ENCODE results near the gene PCSK6. TPM values are rescaled to one million over a fixed set of nuclear protein-coding genes. Genes with fewer than 3 reads are reported as not detected.

Gene PCSK6
- total and polyA plus RNA-seq, 2 of the 8 experiments (the other 6 are each of a cell fraction or from before 2014, with no cell fraction given), result 1.9 to 4.0 TPM

DNA sequence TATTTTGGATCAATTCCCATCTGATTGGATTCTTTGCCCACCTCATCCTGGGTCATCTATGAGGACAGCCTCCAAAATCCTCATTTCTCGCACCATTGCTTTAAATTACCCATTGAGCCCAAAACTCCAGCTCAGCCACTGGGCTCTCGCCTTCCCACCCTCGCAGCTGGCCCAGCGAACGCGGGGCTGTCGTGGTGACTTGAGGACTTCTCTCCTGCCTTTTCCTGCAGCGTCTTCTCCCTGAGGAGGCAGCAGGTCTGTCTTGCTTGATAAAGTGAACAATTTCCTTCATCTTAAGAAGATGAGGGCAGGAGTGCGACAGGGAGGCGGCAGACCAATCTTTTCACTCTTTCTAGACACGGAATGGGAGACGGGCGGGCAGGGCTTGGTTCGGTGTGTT, 161.5 kb downstream of the PCSK6 start (continued):
- TF ChIP-seq, protein P1, sequence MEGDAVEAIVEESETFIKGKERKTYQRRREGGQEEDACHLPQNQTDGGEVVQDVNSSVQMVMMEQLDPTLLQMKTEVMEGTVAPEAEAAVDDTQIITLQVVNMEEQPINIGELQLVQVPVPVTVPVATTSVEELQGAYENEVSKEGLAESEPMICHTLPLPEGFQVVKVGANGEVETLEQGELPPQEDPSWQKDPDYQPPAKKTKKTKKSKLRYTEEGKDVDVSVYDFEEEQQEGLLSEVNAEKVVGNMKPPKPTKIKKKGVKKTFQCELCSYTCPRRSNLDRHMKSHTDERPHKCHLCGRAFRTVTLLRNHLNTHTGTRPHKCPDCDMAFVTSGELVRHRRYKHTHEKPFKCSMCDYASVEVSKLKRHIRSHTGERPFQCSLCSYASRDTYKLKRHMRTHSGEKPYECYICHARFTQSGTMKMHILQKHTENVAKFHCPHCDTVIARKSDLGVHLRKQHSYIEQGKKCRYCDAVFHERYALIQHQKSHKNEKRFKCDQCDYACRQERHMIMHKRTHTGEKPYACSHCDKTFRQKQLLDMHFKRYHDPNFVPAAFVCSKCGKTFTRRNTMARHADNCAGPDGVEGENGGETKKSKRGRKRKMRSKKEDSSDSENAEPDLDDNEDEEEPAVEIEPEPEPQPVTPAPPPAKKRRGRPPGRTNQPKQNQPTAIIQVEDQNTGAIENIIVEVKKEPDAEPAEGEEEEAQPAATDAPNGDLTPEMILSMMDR (IDR thresholded peaks at IDR 0.05; ENCODE audit: control extremely low read depth in 1 of 3, insufficient read depth in 1 of 3, low read depth in 1 of 3, low read length in 3 of 3), result no peak
- TF ChIP-seq GABPA (IDR thresholded peaks at IDR 0.05; ENCODE audit: borderline replicate concordance, insufficient read depth, low read length) (no peak), CBX8 (IDR thresholded peaks at IDR 0.05; ENCODE audit: borderline replicate concordance, low read depth, low read length) (no peak), SUZ12 (IDR thresholded peaks at IDR 0.05; ENCODE audit: low read length) (no peak), ASH2L (IDR thresholded peaks at IDR 0.05; ENCODE audit: low read length) (no peak), RAD21 (IDR thresholded peaks at IDR 0.05 in 1 of 2, conservative IDR thresholded peaks at IDR 0.05 in 1 of 2; ENCODE audit: low read depth in 2 of 2, low read length in 2 of 2) (no peak), RFX5 (IDR thresholded peaks at IDR 0.05; ENCODE audit: borderline replicate concordance, low read depth, low read length) (no peak)

Data from H1 (cell line).